IMR-90 (cell line): Measurements from ENCODE around the gene NDUFA13. TPM values are rescaled to one million over a fixed set of nuclear protein-coding genes. Genes with fewer than 3 reads are reported as not detected.

ENCODE experiments used
- ATAC-seq: fragments of 200-7000 bp; cut with Tn5 transposase; 2 replicates; pipeline ENCODE4 v1.9.1; 2020; ENCODE audit warnings: low read depth, mild to moderate bottlenecking, moderate library complexity
- BruUV-seq: library from RNA; stranded (reverse); fragments of 400-500 nt; replicated peaks from 2 replicates; lab custom pipeline; 2021; lab: Mats Ljungman, UMichigan
- CTCF ChIA-PET: fragments of 300-600 bp; formaldehyde crosslinking; extraction: SDS; loops from one replicate; lab custom pipeline; 2021; ENCODE audit warnings: antibody characterized with exemption; lab: Yijun Ruan, JAX
- POLR2A ChIA-PET: fragments of 300-600 bp; sonication (Branson Sonifier 250); formaldehyde crosslinking; loops from one replicate; lab custom pipeline; 2022; ENCODE audit warnings: antibody characterized with exemption; ENCODE audit not compliant: unreplicated experiment; lab: Charles Lee
- DNase-seq: peaks from one replicate; pipeline ENCODE4 v3.0.0; 2013
- H2AFZ ChIP-seq: replicated peaks from 2 replicates; pipeline ENCODE3; 2013; ENCODE audit warnings: low read length, mild to moderate bottlenecking; ENCODE audit not compliant: poor library complexity
- H2AK5ac ChIP-seq: 2 replicates; pipeline ENCODE4 v1.6.1; 2013; ENCODE audit warnings: low read depth, low read length, inconsistent platforms
- H2AK9ac ChIP-seq: replicated peaks from 2 replicates; pipeline ENCODE3; 2013; ENCODE audit warnings: mild to moderate bottlenecking, low read depth, low read length, moderate library complexity; ENCODE audit not compliant: poor library complexity
- H2BK120ac ChIP-seq: 2 replicates; pipeline ENCODE4 v1.6.1; 2013; ENCODE audit warnings: low read depth, low read length, inconsistent platforms
- H2BK15ac ChIP-seq: 3 replicates; pipeline ENCODE4 v1.6.1; 2013; ENCODE audit warnings: low read depth, low read length, inconsistent platforms
- H2BK20ac ChIP-seq: 2 replicates; pipeline ENCODE4 v1.6.1; 2013; ENCODE audit warnings: low read depth, mild to moderate bottlenecking, inconsistent platforms, low read length, moderate library complexity
- H2BK5ac ChIP-seq: 2 replicates; pipeline ENCODE4 v1.6.1; 2013; ENCODE audit warnings: mild to moderate bottlenecking, low read depth, low read length, inconsistent platforms; ENCODE audit not compliant: poor library complexity, severe bottlenecking
- H3K14ac ChIP-seq: replicated peaks from 2 replicates; pipeline ENCODE4 v1.6.1; 2013; ENCODE audit warnings: low read depth, low read length, inconsistent platforms
- H3K18ac ChIP-seq: 2 replicates; pipeline ENCODE4 v1.6.1; 2013; ENCODE audit warnings: low read depth, low read length, control low read depth
- H3K23ac ChIP-seq: 2 replicates; pipeline ENCODE4 v1.6.1; 2013; ENCODE audit warnings: low read depth, low read length, inconsistent platforms
- H3K27ac ChIP-seq: 2 replicates; pipeline ENCODE4 v1.5.1; 2013; ENCODE audit warnings: mild to moderate bottlenecking, control low read depth, low read length; ENCODE audit not compliant: insufficient read depth
- H3K27me3 ChIP-seq: 2 replicates; pipeline ENCODE4 v1.6.1; 2013; ENCODE audit warnings: low read length; ENCODE audit not compliant: control insufficient read depth, insufficient read depth
- H3K36me3 ChIP-seq: 2 replicates; pipeline ENCODE4 v1.6.1; 2013; ENCODE audit warnings: low read length, mixed read lengths; ENCODE audit not compliant: control insufficient read depth, insufficient read depth
- H3K4ac ChIP-seq: 2 replicates; pipeline ENCODE4 v1.6.1; 2013; ENCODE audit warnings: low read depth, low read length, inconsistent platforms
- H3K4me1 ChIP-seq: 2 replicates; pipeline ENCODE4 v1.6.1; 2013; ENCODE audit warnings: low read length, mixed read lengths; ENCODE audit not compliant: control insufficient read depth, insufficient read depth
- H3K4me2 ChIP-seq: 2 replicates; pipeline ENCODE4 v1.6.1; 2013; ENCODE audit warnings: low read depth, mild to moderate bottlenecking, control low read depth, low read length, moderate library complexity
- H3K4me3 ChIP-seq: 2 replicates; pipeline ENCODE4 v1.5.1; 2013; ENCODE audit warnings: low read depth, mild to moderate bottlenecking, control low read depth, low read length, moderate library complexity; ENCODE audit not compliant: insufficient read depth
- H3K56ac ChIP-seq: 2 replicates; pipeline ENCODE4 v1.6.1; 2013; ENCODE audit warnings: low read length, inconsistent platforms; ENCODE audit not compliant: insufficient read depth; ENCODE audit errors: extremely low read depth
- H3K79me1 ChIP-seq, 2 experiments: 2 replicates each; pipeline ENCODE4 v1.6.1; 2013; ENCODE audit warnings: low read length in 2 of 2, inconsistent platforms in 1 of 2, low read depth in 1 of 2
- H3K9ac ChIP-seq: 2 replicates; pipeline ENCODE4 v1.6.1; 2013; ENCODE audit warnings: low read depth, low read length, control low read depth
- H3K9me1 ChIP-seq: 2 replicates; pipeline ENCODE4 v1.6.1; 2013; ENCODE audit warnings: low read length, inconsistent platforms; ENCODE audit not compliant: insufficient read depth
- H3K9me3 ChIP-seq: 2 replicates; pipeline ENCODE4 v1.6.1; 2013; ENCODE audit warnings: low read length; ENCODE audit not compliant: control insufficient read depth, insufficient read depth
- H4K20me1 ChIP-seq: 2 replicates; pipeline ENCODE4 v1.6.1; 2013; ENCODE audit warnings: low read length, inconsistent platforms; ENCODE audit not compliant: insufficient read depth
- H4K5ac ChIP-seq: 2 replicates; pipeline ENCODE4 v1.6.1; 2013; ENCODE audit warnings: mild to moderate bottlenecking, low read depth, low read length, control low read depth
- H4K8ac ChIP-seq, 2 experiments: 2 replicates each; pipeline ENCODE4 v1.6.1; 2013; ENCODE audit warnings: low read depth in 2 of 2, low read length in 2 of 2, control low read depth in 1 of 2, inconsistent platforms in 1 of 2
- H4K91ac ChIP-seq: 2 replicates; pipeline ENCODE4 v1.6.1; 2013; ENCODE audit warnings: low read depth, low read length, inconsistent platforms; ENCODE audit not compliant: insufficient read depth
- CHD1 ChIP-seq: IDR thresholded peaks from 2 replicates; pipeline ENCODE4 v1.6.1; 2012; ENCODE audit warnings: low read depth, low read length, improper control_type of control experiment
- MAFK ChIP-seq: IDR thresholded peaks from 2 replicates; pipeline ENCODE4 v1.6.1; 2012; ENCODE audit warnings: low read depth, low read length, improper control_type of control experiment
- WGBS, 2 experiments: methylation state at CpG; one replicate each; pipeline versions ENCODE4 v1.1.5 to v1.1.7; 2013; ENCODE audit warnings: missing lambda C conversion rate in 2 of 2; ENCODE audit not compliant: insufficient read length in 1 of 2; ENCODE audit errors: extremely low coverage in 2 of 2; 5-methylcytosine and 5-hydroxymethylcytosine counted together
- dilution Hi-C: fragments of 300-500 bp; cut with HindIII; formaldehyde crosslinking; loops from one replicate; pipeline ENCODE4 v1.14.3; 2018; ENCODE audit warnings: low sequenced_read_pairs; ENCODE audit not compliant: unreplicated experiment
- in situ Hi-C: fragments of 300-500 bp; cut with MboI; formaldehyde crosslinking; loops from 3 replicates; pipeline ENCODE4 v1.14.3; 2019; ENCODE audit warnings: low sequenced_read_pairs, inconsistent platforms, mixed read lengths
- intact Hi-C: fragments of 100-400 bp; cut with micrococcal nuclease; formaldehyde crosslinking; loops from 2 replicates; pipeline ENCODE4 v1.10.0; 2022
- polyA plus RNA-seq, 3 experiments: library from polyadenylated mRNA; depleted of rRNA; stranded (reverse); fragments of >200 nt; gene quantifications; 2 replicates each; pipeline ENCODE4 v1.2.3, GENCODE V29; 2012; ENCODE audit warnings: low replicate concordance in 1 of 3
- total RNA-seq: library from RNA; depleted of rRNA; stranded (reverse); fragments of >200 nt; gene quantifications from 2 replicates; pipeline ENCODE4 v1.2.3, GENCODE V29; 2012

The NDUFA13 gene
- total and polyA plus RNA-seq, 2 of the 4 experiments (the other 2 are of a cell fraction), result 30.6 to 667 TPM

DNA sequence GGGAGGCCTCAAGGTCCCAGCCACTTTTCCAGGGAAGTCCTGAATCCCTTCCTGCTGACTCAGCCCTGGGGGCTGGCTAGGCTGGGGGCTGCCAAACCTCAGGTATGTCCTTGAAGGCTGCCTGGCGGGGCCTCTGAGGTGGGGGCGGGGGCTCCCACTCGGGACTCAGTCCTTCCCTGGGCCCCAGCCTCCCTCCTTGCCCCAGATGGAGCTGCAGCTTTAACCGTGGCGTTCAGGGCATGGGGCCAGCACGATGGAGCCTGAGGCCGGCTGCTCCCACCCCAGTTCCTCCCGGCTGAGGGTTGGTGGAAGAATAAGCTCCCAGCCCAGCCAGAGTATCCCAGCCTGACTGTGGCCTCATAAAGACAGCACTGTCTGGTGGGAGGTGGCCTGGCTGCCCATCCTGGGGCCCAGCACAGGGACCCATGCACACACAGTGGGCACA is 34.5 kb downstream of the NDUFA13 start:
- peak; percentile 52 for DNase-seq
- no peak overlapping the region for H3K4me3 ChIP-seq

More for the DNA sequence above, 34.5 kb downstream of the NDUFA13 start:
- Histone ChIP-seq H3K4me1 (no peaks in the 10 kb centered on the region), H4K20me1 (no peaks in the 10 kb centered on the region; the same call in 1 of the 2 replicates), H4K91ac (no peak overlapping the region), H3K36me3 (no peaks in the 10 kb centered on the region), H2AK9ac (peak overlapping the region; percentile 55), H3K18ac (no peak overlapping the region), H3K4ac (no peak overlapping the region), H3K56ac (no peak overlapping the region), H2BK120ac (no peak overlapping the region), H2AFZ (peak overlapping the region; percentile 58), H3K23ac (no peak overlapping the region), H3K27me3 (peaks cover 12% of the 10 kb centered on the region; the same call in 1 of the 2 replicates), H3K9me3 (no peaks in the 10 kb centered on the region), H3K14ac (no peak overlapping the region), H3K9ac (no peak overlapping the region), H2AK5ac (no peak overlapping the region), H3K9me1 (no peaks in the 10 kb centered on the region), H2BK15ac (no peak overlapping the region), H3K27ac (no peak overlapping the region), H3K4me2 (no peak overlapping the region), H3K79me1 (no peaks in the 10 kb centered on the region), H4K5ac (no peak overlapping the region), H4K8ac (no peak overlapping the region), H2BK20ac (no peak overlapping the region), H2BK5ac (no peak overlapping the region)
- BruUV-seq, result no TSS peak
- CTCF ChIA-PET, result no interaction called here
- intact Hi-C loops (loop anchor here (5.0 kb wide), 1 partner anchor 92 kb away; the partner anchor contains the start of gene GMIP), in situ Hi-C loops (no loop called here), dilution Hi-C loops (no loop called here)
- POLR2A ChIA-PET, result no interaction called here
- ATAC-seq, result peak; percentile 22
- WGBS, 2 experiments, result 15% methylated on average over 5 of the region's 8 CpGs; no CpG with 5 or more reads in 1 of the 2 experiments
- TF ChIP-seq CHD1 (no peak), MAFK (peak; percentile 48)
